IPS-NIHi11 (cell line): ENCODE data around the gene BEND3.
"Not testable (repeated sequence)": the region's sequence is repeated elsewhere in the genome, so short reads cannot be mapped to it uniquely, and the experiment has no call there.

ENCODE experiments used
- DNase-seq: peaks from one replicate; pipeline ENCODE4 v3.0.0; 2012; ENCODE audit warnings: mixed read lengths, low spot score

Gene BEND3

DNA sequence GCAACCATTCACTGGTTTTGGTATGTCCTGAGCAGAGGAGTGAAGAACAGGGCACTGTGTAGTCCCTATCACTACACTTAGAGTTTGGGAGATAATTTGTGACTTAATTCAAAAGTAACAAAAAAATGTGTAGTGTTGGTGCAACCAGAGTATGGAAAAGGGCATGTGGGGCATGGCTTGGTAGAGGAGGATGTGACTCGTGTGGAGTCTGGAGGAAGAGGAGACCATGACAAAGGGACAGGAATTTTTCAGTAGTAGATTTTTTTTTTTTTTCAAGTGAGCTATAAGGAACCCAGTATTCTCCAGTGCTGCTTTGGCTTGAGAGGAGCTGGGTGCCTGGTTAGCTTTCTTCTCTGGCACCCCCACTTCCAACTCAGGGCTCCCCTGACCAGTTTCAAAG lies 82.2 kb downstream of the BEND3 start:
- no peak for DNase-seq

DNA sequence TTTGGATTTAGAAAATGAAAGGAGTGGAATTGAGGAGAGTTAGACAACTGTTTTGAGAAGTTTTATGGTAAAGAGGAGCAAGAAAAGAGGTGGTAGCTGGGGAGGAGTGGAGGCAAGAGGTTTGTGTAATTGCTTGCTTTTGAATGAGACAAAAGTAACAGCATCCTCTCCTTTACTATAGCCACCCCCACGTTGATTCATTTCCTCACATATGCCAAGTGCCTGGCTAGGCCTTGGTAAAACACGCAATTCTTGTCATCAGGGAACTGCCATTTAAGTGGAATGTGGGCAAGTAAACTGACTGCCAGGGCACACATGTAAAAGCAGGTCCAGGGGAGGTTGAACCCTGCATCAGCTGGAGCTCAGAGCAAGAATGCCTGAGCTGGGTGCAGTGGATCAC lies 83.3 kb downstream of the BEND3 start:
- no peak for DNase-seq

DNA sequence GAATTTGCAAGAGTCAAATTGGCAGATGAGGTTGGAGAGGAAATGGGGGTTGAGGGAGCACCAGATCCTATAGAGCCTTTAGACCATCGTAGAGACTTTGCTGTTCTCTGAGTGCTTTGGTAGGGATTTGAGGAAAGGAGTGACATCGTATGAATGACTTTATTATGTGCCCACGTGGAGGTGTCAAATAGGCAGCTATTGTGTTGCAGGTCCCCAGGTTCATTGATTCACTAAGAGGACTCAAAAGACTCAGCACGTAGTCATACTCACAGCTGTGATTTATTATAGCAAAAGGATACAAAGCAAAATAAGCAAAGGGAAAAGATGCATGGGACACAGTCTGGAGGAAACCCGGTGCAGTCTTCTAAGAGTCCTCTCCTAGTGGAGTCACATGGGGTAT lies 85.2 kb downstream of the BEND3 start:
- DNase-seq: no peak

DNA sequence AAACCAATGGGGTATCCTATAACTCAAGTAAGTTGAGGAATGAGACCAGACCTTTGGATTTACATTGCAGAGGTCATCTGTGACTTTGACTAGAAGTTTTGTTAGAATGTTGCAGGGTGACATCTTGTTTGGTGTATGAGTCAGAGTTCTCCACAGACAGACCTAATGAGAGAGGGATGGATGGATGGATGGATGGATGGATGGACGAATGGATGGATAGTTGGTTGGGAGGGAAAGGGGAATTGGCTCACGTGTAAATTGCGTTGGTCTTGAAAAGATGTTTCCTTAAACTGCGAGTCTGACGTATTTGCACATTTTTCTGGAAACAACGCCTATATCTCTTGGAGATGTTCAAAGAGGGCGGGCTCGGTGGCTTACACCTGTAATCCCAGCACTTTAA lies 88.3 kb downstream of the BEND3 start:
- no peak for DNase-seq

DNA sequence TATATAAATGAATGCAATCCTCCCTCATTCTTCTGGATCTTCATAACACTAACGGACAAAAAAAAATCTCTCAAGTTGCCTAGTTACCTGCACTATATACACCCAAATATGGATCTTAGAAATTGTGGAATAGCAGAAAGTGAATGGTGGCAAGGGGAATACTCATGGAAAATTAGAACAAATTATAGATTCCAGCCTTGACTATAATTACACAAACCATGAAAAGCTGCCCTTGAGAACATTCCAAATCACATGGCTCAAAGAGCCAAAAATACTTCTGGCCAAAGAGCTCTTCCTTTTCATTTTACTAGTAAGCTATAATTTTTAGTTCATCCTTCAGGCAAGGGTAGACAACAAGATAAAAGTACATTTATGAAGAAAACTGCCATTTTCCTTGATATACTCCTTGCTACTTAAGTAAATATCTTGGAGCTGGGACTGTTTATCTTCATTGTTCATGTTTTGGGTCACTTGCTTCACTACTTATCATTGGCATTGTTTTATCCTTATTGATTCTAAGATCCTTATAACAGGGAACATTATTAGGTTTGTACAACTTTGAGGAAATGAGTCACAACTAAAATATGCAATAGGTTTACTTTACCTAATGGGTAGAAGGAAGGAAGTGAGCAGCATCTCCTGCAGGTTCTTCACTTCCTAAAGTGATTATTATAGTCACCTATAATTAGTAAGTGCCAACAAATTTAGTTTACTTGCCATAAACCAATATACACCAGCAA lies 93.7 kb downstream of the BEND3 start:
- DNase-seq: no peak

DNA sequence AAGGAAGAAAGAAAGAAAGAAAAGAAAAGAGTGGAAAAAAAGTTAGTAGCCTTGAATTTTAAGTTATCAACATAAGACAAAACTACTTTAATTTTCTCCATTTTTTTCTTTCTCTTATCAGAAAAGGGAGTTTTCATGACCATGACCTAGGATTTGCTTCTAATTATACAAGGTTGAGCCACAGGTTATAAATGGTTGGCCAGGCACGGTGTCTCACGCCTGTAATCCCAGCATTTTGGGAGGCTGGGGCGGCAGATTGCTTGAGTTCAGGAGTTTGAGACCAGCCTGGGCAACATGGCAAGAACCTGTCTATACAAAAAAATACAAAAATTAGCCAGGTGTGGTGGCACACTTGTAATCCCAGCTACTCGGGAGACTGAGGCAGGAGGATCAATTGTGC lies 95.1 kb downstream of the BEND3 start:
- no peak for DNase-seq

DNA sequence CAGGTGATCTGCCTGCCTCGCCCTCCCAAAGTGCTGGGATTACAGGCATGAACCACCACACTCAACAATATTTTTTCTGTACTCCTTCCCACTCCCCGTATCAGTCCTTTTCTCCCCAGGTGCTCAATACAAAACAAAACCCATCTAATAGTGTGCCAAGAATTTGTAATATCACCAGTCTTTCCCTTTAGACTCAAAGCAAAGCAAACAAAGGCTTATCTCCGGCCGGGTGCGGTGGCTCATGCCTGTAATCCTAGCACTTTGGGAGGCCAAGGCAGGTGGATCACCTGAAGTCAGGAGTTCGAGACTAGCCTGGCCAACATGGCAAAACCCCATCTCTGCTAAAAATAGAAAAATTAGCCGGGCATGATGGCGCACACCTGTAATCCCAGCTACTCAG lies 95.7 kb downstream of the BEND3 start:
- DNase-seq: not testable (repeated sequence)

DNA sequence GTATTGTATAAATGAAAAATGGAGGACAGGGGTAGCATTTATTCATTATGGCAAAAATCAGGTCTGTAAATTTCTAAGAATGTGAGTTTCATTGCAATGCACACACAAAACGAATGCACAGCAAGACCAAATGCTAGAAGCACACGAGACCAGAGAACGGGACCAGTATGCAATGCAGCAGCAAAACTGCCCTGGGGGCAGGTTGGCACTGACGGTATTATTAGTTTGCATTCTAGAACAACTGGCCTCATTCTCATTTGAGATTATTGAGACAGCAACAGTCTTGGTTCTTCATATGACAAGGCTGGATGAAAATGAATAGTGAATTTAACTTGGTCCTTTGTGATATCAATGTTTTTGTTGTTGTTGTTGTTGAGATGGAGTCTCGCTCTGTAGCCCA lies 96.3 kb downstream of the BEND3 start:
- DNase-seq: no peak
